Activated naive CD4-positive, alpha-beta T cell treated with anti-CD3 and anti-CD28 coated beads, Interleukin-2, amount 10 ng/mL, durations not matched to agents 7 days and 5 days (primary cell): ENCODE measurements around the gene P2RY8.

ENCODE experiments used
- CTCF ChIA-PET: fragments of 350-600 bp; sonication (Branson Sonifier 250); formaldehyde crosslinking; loops from one replicate; lab custom pipeline; 2021; ENCODE audit warnings: antibody characterized with exemption; lab: Charles Lee
- DNase-seq: peaks from one replicate; pipeline ENCODE4 v3.0.0-alpha.2; 2020
- H3K27ac Mint-ChIP-seq: one replicate; pipeline ENCODE4 v1.8.0; 2021; ENCODE audit warnings: mild to moderate bottlenecking, moderate library complexity, mixed read lengths
- H3K27me3 Mint-ChIP-seq: one replicate; pipeline ENCODE4 v1.8.0; 2021; ENCODE audit warnings: mild to moderate bottlenecking, mixed read lengths
- H3K36me3 Mint-ChIP-seq: one replicate; pipeline ENCODE4 v1.8.0; 2021; ENCODE audit warnings: mixed read lengths
- H3K4me1 Mint-ChIP-seq: one replicate; pipeline ENCODE4 v1.8.0; 2021; ENCODE audit warnings: mixed read lengths
- H3K4me3 Mint-ChIP-seq: one replicate; pipeline ENCODE4 v1.8.0; 2021; ENCODE audit warnings: mild to moderate bottlenecking, moderate library complexity, mixed read lengths
- H3K9me3 Mint-ChIP-seq: one replicate; pipeline ENCODE4 v1.8.0; 2021; ENCODE audit warnings: mixed read lengths

The P2RY8 gene

DNA sequence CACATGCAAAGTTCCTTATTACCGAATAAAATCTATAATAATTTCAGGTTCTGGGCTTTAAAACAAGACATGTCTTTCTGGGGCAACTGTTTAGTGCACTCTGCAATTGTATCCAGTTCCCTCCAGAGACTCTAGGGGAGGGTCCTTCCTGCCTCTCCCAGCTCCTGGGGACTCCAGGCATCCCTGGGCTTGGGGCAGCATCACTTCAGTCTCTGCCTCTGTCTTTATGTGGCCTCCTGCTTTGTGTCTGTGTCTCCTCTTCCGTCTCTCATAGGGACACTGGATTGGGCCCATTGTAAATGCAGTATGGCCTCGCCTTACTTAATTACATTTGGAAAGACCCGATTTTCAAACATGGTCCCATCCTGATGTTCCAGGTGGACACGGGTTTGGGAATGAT is 73.4 kb downstream of the P2RY8 start:
- Mint-ChIP-seq H3K4me1 (peaks cover 71% of the 10 kb centered on the region), H3K36me3 (peaks cover 48% of the 10 kb centered on the region), H3K27ac (peak overlapping the region; percentile 95), H3K9me3 (no peaks in the 10 kb centered on the region), H3K27me3 (no peaks in the 10 kb centered on the region), H3K4me3 (peak overlapping the region; percentile 8)
- peak; percentile 19 for DNase-seq
- CTCF ChIA-PET: no interaction called here

DNA sequence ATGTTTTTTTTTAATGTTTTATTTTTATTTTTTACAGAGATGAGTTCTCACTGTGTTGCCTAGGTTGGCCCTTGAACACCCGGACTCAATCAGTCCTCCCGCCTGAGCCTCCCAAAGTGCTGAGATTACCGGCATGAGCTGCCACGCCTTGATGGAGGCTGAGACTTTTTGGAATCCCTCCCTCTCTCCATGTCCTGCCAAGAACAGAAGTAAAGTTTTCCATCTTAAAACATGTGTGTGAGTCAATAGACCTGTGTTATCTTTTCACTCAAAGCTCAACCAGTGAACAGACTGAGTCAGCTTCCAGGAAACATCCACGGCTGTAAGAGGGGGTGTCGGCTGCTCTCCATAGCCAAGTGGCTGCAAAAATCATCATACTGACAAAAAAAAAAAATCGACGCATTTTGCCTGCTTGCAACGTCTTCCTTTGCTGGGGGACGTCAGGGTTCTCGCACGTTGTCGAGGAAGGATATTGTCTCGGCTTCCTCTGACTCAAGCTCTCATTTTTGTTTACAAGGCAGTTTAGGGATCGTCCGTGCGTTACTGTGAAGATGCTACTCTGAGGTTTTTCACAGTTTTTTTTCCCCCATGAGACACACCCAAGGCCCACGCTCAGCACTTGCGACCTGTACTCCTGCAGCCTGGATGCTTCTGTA is 74.3 kb downstream of the P2RY8 start:
- CTCF ChIA-PET: no interaction called here
- Mint-ChIP-seq H3K27ac (peak overlapping the region; percentile 95), H3K4me1 (peaks cover 62% of the 10 kb centered on the region), H3K36me3 (peaks cover 43% of the 10 kb centered on the region), H3K27me3 (no peaks in the 10 kb centered on the region), H3K4me3 (peak overlapping the region; percentile 25), H3K9me3 (no peaks in the 10 kb centered on the region)
- peak; percentile 83 for DNase-seq

DNA sequence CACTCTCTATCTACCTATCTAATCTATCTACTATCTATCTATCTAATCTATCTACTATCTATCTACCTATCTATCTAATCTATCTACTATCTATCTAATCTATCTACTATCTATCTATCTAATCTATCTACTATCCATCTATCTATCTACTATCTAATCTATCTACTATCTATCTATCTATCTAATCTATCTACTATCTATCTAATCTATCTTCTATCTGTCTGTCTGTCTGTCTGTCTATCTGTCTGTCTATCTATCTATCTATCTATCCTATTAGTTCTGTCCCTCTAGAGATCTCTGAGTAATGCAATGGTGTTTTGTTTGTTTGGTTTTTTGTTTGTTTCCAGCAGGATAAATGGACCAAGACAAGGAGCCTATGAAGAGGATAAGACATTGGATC is 74.9 kb downstream of the P2RY8 start:
- H3K4me1 Mint-ChIP-seq: peaks cover 56% of the 10 kb centered on the region

DNA sequence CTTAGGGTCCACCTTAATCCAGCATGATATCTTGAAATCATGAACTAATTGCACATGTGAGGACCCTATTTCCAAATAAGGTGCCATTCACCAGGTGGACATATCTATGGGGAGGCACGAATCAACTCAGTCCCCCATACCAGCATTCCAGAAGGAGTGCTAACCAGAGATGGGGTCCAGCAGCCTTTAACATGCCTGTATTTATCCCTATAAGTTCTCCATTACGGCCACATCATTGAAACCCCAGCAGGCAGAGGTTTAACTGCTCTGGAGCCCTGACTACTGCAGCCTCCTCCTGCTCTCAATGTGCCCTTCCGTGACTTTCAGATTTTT is 81.1 kb downstream of the P2RY8 start:
- Mint-ChIP-seq H3K27me3 (no peaks in the 10 kb centered on the region), H3K36me3 (no peaks in the 10 kb centered on the region), H3K4me1 (peaks cover 16% of the 10 kb centered on the region), H3K4me3 (no peak overlapping the region), H3K9me3 (no peaks in the 10 kb centered on the region), H3K27ac (no peak overlapping the region)
- CTCF ChIA-PET: no interaction called here
- DNase-seq: no peak

More for the DNA sequence above, 74.9 kb downstream of the P2RY8 start:
- CTCF ChIA-PET: no interaction called here
- peaks cover 39% of the 10 kb centered on the region for H3K36me3 Mint-ChIP-seq
- H3K4me3 Mint-ChIP-seq: peak overlapping the region; percentile 11
- H3K9me3 Mint-ChIP-seq: no peaks in the 10 kb centered on the region
- no peak for DNase-seq
- H3K27me3 Mint-ChIP-seq: no peaks in the 10 kb centered on the region
- H3K27ac Mint-ChIP-seq: peak overlapping the region; percentile 95

DNA sequence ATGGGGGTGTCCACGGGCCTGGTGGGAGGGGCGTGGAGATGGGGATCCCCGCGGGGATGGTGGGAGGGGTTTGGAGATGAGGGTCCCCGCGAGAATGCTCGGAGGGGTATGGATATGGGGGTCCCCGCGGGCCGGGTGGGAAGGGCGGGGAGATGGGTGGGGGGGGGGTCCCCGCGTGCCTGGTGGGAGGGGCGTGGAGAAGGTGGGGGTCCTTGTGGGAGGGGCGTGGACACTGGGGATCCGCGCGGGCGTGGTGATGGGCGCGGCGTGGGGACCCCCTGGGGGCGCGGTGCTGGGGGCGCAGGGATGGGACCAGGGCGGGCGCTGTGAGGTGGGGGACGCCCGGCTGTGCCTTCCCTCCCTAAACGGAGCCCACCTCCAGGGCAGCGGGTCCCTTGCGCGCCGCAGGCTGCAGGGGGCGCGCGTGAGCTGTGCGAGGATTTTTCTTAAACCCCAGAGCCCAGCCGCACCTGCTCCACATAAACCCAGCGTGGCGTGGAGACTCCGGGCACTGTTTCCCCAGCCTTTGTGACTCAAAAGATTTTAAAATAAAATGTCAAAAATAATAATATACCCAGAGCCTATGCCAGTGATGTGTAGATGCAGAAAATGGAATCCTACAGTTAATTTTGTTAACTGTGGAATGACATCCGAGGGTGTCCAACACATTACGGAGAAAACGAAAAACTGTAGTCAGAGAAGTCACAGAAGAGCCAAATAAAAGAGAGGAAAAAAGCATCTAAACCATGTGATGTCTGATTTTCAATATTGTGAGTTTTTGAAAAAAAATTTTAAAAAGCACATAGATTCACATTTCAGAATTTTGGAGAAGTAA is 82.8 kb downstream of the P2RY8 start:
- peak; percentile 91 for DNase-seq
- peaks cover 21% of the 10 kb centered on the region for H3K4me1 Mint-ChIP-seq
- CTCF ChIA-PET: no interaction called here
- peak overlapping the region; percentile 86 for H3K27ac Mint-ChIP-seq
- no peaks in the 10 kb centered on the region for H3K27me3 Mint-ChIP-seq
- H3K36me3 Mint-ChIP-seq: peaks cover 10% of the 10 kb centered on the region
- peaks cover 10% of the 10 kb centered on the region for H3K9me3 Mint-ChIP-seq
- H3K4me3 Mint-ChIP-seq: peak overlapping the region; percentile 69

DNA sequence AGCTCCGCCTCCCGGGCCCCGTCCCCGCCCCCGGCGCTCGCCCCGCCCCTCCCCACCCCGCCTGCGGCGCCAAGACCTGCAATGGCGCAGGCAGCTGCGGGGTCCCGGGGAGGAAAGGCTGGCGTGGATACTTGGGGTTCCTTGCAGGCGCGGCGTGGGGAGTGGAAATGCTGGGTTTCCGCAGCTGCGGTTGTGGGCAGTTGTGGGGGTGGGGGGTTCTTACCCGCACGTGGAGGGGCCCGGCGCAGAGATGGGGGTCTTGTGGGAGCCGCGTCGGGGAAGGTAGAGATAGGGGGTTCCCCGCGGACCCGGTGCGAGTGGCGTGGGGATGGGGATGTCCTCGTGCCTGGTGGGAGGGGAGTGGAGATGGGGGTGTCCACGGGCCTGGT is 83.6 kb downstream of the P2RY8 start:
- peaks cover 29% of the 10 kb centered on the region for H3K4me1 Mint-ChIP-seq
- H3K27me3 Mint-ChIP-seq: no peaks in the 10 kb centered on the region
- H3K4me3 Mint-ChIP-seq: peak overlapping the region; percentile 77
- DNase-seq: no peak
- peak overlapping the region; percentile 90 for H3K27ac Mint-ChIP-seq
- CTCF ChIA-PET: no interaction called here
- H3K36me3 Mint-ChIP-seq: peaks cover 18% of the 10 kb centered on the region
- H3K9me3 Mint-ChIP-seq: peaks cover 18% of the 10 kb centered on the region

DNA sequence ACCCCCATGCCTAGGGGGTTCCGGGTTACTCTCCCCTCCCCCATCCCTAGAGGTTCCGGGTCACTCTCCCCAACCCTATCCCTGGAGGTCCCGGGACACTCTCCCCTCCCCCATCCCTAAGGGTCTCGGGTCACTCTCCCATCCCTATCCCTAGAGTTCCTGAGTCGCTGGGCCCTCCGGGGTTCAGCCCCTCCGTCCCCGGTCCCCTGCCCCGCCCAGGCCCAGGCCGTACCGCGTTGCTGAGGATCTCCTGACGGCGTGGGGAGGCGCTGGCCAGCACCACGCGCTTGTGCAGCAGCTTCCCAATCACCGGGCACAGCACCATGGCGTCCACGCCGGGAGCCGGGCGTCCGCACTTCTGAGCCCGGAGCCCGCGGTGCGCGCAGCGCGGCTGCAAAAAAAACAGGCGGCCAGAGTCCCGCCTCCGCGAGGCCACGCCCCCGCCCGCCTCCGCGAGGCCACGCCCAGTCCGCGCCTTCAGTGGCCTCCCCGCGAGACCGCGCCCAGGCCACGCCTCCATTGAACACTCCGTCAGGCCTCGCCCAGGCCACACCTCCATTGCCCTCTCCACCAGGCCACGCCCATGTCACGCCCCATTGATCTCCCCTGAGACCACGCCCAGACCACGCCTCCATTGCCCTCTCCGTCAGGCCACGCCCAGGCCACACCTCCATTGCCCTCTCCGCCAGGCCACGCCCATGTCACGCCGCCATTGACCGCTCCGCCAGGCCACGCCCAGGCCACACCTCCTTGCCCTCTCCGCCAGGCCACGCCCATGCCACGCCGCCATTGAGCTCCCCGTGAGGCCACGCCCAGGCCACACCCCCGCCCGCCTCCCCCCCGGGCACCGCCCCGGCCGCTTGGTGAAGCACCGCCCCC is 84.2 kb downstream of the P2RY8 start, which contains the start of gene ASMTL:
ASMTL (minus strand) TSS at position 394 of the 879 bp plus-strand sequence; CDS start at position 325, 69 bp downstream.
- Mint-ChIP-seq H3K4me3 (peak within 1 kb of the TSS; percentile 77), H3K27ac (peak within 1 kb of the TSS; percentile 90), H3K36me3 (peaks cover 23% of the 10 kb centered on the region), H3K27me3 (no peaks in the 10 kb centered on the region), H3K4me1 (peaks cover 31% of the 10 kb centered on the region), H3K9me3 (peaks cover 24% of the 10 kb centered on the region)
- peak; percentile 100 for DNase-seq
- CTCF ChIA-PET: no interaction called here

DNA sequence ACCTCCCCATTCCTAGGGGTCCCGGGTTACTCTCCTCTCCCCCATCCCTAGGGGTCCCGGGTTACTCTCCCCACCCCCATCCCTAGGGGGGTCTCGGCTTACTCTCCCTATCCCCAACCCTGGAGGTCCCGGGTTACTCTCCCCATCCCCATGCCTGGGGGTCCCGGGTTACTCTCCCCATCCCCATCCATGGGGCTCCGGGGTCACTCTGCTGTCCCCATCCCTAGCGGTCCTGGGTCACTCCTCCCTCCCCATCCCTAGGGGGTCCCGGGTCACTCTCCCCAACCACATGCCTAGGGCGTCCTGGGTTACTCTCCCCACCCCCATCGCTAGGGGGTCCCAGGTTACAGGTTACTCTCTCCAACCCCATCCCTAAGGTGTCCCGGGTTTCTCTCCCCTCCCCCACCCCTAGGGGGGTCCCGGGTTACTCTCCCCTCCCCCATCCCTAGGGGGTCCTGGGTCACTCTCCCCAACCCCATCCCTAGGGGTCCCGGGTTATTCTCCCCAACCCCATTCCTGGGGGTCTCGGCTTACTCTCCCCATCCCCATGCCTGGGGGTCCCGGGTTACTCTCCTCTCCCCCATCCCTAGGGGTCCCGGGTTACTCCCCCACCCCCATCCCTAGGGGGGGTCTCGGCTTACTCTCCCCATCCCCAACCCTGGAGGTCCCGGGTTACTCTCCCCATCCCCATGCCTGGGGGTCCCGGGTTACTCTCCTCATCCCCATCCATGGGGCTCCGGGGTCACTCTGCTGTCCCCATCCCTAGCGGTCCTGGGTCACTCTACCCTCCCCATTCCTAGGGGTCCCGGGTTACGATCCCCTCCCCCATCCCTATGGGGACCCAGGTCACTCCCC is 85.1 kb downstream of the P2RY8 start:
- Mint-ChIP-seq H3K9me3 (peaks cover 33% of the 10 kb centered on the region), H3K27ac (peak overlapping the region; percentile 90), H3K4me1 (peaks cover 39% of the 10 kb centered on the region), H3K27me3 (no peaks in the 10 kb centered on the region), H3K36me3 (peaks cover 32% of the 10 kb centered on the region), H3K4me3 (peak overlapping the region; percentile 77)
- CTCF ChIA-PET: no interaction called here
- DNase-seq: peak; percentile 48

DNA sequence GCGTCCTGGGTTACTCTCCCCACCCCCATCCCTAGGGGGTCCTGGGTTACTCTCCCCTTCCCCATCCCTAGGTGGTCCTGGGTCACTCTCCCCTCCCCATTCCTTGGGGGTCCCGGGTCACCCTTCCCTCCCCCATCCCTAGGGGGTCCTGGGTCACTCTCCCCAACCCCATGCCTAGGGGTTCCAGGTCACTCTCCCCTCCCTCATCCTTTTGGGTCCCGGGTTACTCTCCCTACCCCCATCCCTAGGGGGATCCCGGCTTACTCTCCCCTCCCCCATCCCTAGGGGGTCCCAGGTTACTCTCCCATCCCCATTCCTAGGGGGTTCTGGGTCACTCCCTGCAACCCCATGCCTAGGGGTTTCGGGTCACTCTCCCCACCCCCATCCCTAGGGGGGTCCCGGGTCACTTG is 85.7 kb downstream of the P2RY8 start:
- peaks cover 36% of the 10 kb centered on the region for H3K4me1 Mint-ChIP-seq
- peak overlapping the region; percentile 77 for H3K4me3 Mint-ChIP-seq
- peaks cover 37% of the 10 kb centered on the region for H3K9me3 Mint-ChIP-seq
- no peaks in the 10 kb centered on the region for H3K27me3 Mint-ChIP-seq
- peaks cover 36% of the 10 kb centered on the region for H3K36me3 Mint-ChIP-seq
- no peak overlapping the region for H3K27ac Mint-ChIP-seq
- peak; percentile 31 for DNase-seq
- CTCF ChIA-PET: no interaction called here

DNA sequence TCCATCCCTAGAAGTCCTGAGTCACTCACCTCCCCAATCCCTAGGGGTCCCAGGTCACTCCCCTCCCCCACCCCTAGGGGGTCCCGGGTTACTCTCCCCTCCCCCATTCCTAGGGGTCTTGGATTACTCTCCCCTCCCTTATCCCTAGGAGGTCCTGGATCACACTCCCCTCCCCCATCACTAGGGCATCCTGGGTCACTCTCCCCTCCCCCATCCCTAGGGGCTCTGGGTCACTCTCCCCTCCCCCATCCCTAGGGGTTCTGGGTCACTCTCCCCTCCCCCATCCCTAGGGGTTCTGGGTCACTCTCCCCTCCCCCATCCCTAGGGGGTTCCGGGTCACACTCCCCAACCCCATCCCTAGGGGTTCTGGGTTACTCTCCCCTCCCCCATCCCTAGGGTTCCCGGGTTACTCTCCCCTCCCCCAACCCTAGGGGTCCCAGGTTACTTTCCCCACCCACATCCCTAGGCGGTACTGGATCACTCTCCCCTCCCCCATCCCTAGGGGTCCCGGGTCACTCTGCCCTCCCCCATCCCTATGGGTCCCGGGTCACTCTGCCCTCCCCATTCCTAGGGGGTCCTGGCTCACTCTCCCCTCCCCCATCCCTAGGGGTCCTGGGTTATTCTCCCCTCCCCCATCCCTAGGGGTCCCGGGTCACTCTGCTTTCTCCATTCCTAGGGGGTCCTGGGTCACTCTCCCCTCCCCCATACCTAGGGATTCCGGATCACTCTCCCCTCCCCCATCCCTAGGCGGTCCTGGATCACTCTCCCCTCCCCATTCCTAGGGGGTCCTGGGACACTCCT is 86.4 kb downstream of the P2RY8 start:
- H3K4me1 Mint-ChIP-seq: peaks cover 32% of the 10 kb centered on the region
- CTCF ChIA-PET: no interaction called here
- peaks cover 41% of the 10 kb centered on the region for H3K9me3 Mint-ChIP-seq
- DNase-seq: peak; percentile 31
- no peaks in the 10 kb centered on the region for H3K27me3 Mint-ChIP-seq
- peaks cover 39% of the 10 kb centered on the region for H3K36me3 Mint-ChIP-seq
- no peak overlapping the region for H3K4me3 Mint-ChIP-seq
- no peak overlapping the region for H3K27ac Mint-ChIP-seq

DNA sequence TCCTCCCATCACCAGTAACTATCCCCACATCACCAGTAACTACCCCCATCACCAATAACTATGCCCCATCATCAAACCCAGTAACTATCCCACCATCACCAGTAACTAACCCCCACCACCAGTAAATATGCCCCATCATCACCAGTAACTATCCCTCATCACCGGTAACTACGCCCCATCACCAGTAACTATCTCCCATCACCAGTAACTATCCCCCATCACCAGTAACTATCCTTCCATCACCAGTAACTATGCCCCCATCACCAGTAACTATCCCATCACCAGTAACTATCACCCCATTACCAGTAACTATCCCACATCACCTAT is 87.2 kb downstream of the P2RY8 start:
- H3K4me1 Mint-ChIP-seq: peaks cover 29% of the 10 kb centered on the region
- no peak overlapping the region for H3K27ac Mint-ChIP-seq
- H3K9me3 Mint-ChIP-seq: peaks cover 48% of the 10 kb centered on the region
- no peaks in the 10 kb centered on the region for H3K27me3 Mint-ChIP-seq
- H3K4me3 Mint-ChIP-seq: no peak overlapping the region
- peaks cover 45% of the 10 kb centered on the region for H3K36me3 Mint-ChIP-seq
- peak; percentile 10 for DNase-seq
- CTCF ChIA-PET: no interaction called here

DNA sequence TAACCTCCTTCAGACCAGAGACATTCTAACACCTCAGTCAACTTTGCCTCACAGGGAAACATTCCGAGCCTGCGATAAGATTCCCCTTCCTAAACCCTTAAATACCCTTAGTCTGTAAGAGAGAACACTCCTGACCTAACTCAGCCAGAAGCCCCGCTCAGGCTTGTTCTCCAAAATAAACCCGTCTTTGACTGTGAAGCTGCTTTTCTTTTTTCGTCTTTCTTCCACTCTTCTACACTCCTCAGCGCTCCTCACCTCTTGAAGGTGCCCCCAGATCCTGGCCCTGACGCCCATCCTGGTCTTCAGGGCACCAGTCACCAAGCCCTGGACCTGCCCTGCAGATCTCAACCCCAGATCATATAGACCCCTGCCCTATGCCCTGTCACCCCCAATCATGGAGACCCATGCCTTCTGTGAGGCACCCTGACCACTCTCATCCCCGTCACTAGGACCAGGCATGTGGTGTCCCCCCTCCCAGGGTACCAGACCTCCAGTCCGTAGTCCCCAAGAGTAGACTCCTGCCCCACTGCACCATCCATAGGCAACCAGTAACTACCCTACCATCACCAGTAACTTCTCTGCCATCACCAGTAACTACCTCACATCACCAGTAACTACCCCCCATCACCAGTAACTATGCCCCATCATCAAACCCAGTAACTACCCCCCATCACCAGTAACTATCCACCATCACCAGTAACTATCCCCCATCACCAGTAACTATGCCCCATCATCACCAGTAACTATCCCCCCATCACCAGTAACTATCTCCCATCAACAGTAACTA is 87.8 kb downstream of the P2RY8 start:
- DNase-seq: peak; percentile 18
- Mint-ChIP-seq H3K27me3 (no peaks in the 10 kb centered on the region), H3K27ac (peak overlapping the region; percentile 75), H3K4me1 (peaks cover 24% of the 10 kb centered on the region), H3K4me3 (no peak overlapping the region), H3K9me3 (peaks cover 53% of the 10 kb centered on the region), H3K36me3 (peaks cover 50% of the 10 kb centered on the region)
- CTCF ChIA-PET: no interaction called here
